BLaER1 (cell line): ENCODE results near the gene OR4C16.

Experiments
- H3K27ac ChIP-seq: shearing (Covaris generic); formaldehyde crosslinking; 2 replicates; pipeline ENCODE4 v1.8.1; 2022
- H3K27me3 ChIP-seq: shearing (Covaris generic); formaldehyde crosslinking; 2 replicates; pipeline ENCODE4 v1.8.1; 2022
- H3K36me3 ChIP-seq: shearing (Covaris generic); formaldehyde crosslinking; 2 replicates; pipeline ENCODE4 v1.8.1; 2022
- H3K4me1 ChIP-seq: shearing (Covaris generic); formaldehyde crosslinking; 2 replicates; pipeline ENCODE4 v1.8.1; 2022
- H3K4me2 ChIP-seq: shearing (Covaris generic); formaldehyde crosslinking; 2 replicates; pipeline ENCODE4 v1.8.1; 2022
- H3K4me3 ChIP-seq: shearing (Covaris generic); formaldehyde crosslinking; 2 replicates; pipeline ENCODE4 v1.8.1; 2022
- H3K9ac ChIP-seq: shearing (Covaris generic); formaldehyde crosslinking; 2 replicates; pipeline ENCODE4 v1.8.1; 2022
- H3K9me3 ChIP-seq: shearing (Covaris generic); formaldehyde crosslinking; 2 replicates; pipeline ENCODE4 v1.8.1; 2022
- H4K20me1 ChIP-seq: shearing (Covaris generic); formaldehyde crosslinking; 2 replicates; pipeline ENCODE4 v1.8.1; 2022
- Cebpa-rat ChIP-seq: shearing (Covaris generic); IDR thresholded peaks from 2 replicates; pipeline ENCODE4 v1.8.1; 2022

OR4C16 gene, protein sequence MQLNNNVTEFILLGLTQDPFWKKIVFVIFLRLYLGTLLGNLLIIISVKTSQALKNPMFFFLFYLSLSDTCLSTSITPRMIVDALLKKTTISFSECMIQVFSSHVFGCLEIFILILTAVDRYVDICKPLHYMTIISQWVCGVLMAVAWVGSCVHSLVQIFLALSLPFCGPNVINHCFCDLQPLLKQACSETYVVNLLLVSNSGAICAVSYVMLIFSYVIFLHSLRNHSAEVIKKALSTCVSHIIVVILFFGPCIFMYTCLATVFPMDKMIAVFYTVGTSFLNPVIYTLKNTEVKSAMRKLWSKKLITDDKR

DNA sequence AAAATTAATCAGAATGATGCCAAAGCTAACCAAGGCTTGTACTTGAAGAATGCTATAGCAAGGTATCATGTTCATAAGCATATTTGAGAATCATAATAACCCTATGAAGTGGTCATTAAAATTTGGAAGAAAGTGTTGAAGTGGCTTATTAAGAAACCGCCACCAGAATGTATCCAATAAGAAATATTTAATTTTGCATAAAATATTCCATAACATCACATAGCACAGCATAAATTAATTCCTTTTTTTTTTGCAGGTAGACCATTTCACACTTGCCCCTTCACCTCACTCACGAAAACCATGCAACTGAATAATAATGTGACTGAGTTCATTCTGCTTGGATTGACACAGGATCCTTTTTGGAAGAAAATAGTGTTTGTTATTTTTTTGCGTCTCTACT is at the start of gene OR4C16:
Gene OR4C16, plus strand, starts transcription at position 301 of the 400 bp plus-strand sequence. Its CDS starts 0 bp downstream, at position 301.
- Histone ChIP-seq H3K36me3 (no peaks in the 10 kb centered on the region), H4K20me1 (no peaks in the 10 kb centered on the region), H3K4me3 (no peak within 1 kb of the TSS), H3K4me1 (no peaks in the 10 kb centered on the region), H3K27me3 (no peaks in the 10 kb centered on the region), H3K27ac (no peak within 1 kb of the TSS), H3K9ac (no peak within 1 kb of the TSS), H3K9me3 (peaks cover 19% of the 10 kb centered on the region), H3K4me2 (no peak within 1 kb of the TSS)
- no peak for TF ChIP-seq Cebpa-rat

DNA sequence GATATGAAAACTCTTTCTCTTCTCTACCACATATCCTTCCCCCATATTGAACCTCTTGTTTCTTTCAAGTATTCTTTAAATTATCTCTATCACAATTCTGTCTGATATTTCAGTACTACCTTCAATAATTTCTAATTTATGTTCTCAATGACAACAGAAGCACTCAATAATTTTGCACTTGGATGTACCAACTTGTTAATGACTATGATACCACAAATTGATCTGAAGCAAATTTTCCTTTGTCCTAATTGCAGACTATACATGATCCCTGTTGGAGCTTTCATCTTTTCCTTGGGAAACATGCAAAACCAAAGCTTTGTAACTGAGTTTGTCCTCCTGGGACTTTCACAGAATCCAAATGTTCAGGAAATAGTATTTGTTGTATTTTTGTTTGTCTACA is 17.8 kb upstream of the OR4C16 start, which contains the start of gene OR4C15:
Gene OR4C15, plus strand, starts transcription at position 301 of the 400 bp plus-strand sequence. Its CDS starts 0 bp downstream, at position 301.
- H3K9ac ChIP-seq = no peak within 1 kb of the TSS
- no peaks in the 10 kb centered on the region for H3K27me3 ChIP-seq
- no peak within 1 kb of the TSS for H3K4me3 ChIP-seq
- TF ChIP-seq Cebpa-rat = no peak
- no peak within 1 kb of the TSS for H3K27ac ChIP-seq
- no peaks in the 10 kb centered on the region for H3K4me1 ChIP-seq
- no peaks in the 10 kb centered on the region for H4K20me1 ChIP-seq
- H3K9me3 ChIP-seq = no peaks in the 10 kb centered on the region
- H3K4me2 ChIP-seq = no peak within 1 kb of the TSS
- H3K36me3 ChIP-seq = no peaks in the 10 kb centered on the region

DNA sequence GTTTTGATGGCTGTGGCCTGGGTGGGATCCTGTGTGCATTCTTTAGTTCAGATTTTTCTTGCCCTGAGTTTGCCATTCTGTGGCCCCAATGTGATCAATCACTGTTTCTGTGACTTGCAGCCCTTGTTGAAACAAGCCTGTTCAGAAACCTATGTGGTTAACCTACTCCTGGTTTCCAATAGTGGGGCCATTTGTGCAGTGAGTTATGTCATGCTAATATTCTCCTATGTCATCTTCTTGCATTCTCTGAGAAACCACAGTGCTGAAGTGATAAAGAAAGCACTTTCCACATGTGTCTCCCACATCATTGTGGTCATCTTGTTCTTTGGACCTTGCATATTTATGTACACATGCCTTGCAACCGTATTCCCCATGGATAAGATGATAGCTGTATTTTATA is 620 bp downstream of the OR4C16 start:
- H3K9ac ChIP-seq = no peak overlapping the region
- H3K4me1 ChIP-seq = no peaks in the 10 kb centered on the region
- TF ChIP-seq Cebpa-rat = no peak
- H3K36me3 ChIP-seq = no peaks in the 10 kb centered on the region
- no peaks in the 10 kb centered on the region for H3K27me3 ChIP-seq
- no peaks in the 10 kb centered on the region for H4K20me1 ChIP-seq
- no peak overlapping the region for H3K27ac ChIP-seq
- no peak overlapping the region for H3K4me3 ChIP-seq
- peaks cover 26% of the 10 kb centered on the region for H3K9me3 ChIP-seq
- no peak overlapping the region for H3K4me2 ChIP-seq

DNA sequence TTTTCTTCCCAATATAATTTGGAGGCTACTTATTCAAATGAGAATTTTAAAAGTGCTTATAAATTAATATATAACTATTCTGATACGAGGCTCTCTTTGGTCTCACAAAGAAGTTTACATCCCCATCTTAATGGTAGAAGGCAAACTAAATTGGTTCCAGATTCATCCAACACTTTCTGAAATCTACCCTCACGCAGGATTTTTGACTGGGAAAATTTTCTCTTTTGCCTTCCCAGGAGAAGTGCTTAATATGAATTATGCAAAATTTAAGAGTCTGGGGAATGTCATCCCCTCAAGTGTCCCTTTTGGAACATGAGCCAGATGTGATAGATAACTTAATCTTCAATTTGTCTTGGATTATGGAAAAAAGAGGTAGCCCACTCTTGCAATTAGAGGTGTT is 35.6 kb downstream of the OR4C16 start, which contains the start of gene OR4C11:
Gene OR4C11, minus strand, starts transcription at position 101 of the 400 bp plus-strand sequence. CDS start 3,272 bp downstream, outside the sequence.
- Histone ChIP-seq H3K9ac (no peak within 1 kb of the TSS), H3K36me3 (no peaks in the 10 kb centered on the region), H3K4me1 (no peaks in the 10 kb centered on the region), H3K4me3 (no peak within 1 kb of the TSS), H3K27ac (no peak within 1 kb of the TSS), H3K4me2 (no peak within 1 kb of the TSS), H3K27me3 (no peaks in the 10 kb centered on the region), H3K9me3 (no peaks in the 10 kb centered on the region), H4K20me1 (no peaks in the 10 kb centered on the region)
- TF ChIP-seq Cebpa-rat = no peak
